A172 (cell line): ENCODE results near the gene ABCA4. TPM values are rescaled to one million over a fixed set of nuclear protein-coding genes. Genes with fewer than 3 reads are reported as not detected.

Source experiments
- DNase-seq: peaks from one replicate; pipeline ENCODE4 v3.0.0-alpha.2; 2015; ENCODE audit warnings: low spot score
- total RNA-seq: library from RNA; depleted of rRNA; stranded (reverse); fragments of >200 nt; shearing (Covaris generic); gene quantifications from 2 replicates; pipeline ENCODE4 v1.2.3, GENCODE V29; 2014

The ABCA4 gene
- total RNA-seq, 1 experiment from 2014 or later: not detected

DNA sequence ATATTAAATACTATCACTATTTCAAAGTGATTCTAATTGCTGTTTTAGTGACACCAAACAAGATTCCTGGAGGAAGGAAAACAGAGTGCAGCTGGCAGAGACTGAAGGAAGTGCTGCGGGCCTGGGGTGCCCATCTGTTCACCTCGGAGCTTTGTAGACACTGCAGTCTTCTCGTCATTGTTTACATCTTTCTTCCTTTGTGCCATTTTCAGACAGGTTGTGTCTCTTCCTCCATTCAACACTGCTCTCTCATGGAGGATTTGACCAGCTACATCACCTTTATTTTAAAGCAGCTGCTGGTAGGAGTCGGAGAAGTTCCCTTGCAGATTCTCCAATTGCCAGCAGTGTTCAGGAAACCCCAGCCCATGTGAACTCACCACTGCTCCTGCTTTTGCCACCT, 37.3 kb downstream of the ABCA4 start:
- no peak for DNase-seq

DNA sequence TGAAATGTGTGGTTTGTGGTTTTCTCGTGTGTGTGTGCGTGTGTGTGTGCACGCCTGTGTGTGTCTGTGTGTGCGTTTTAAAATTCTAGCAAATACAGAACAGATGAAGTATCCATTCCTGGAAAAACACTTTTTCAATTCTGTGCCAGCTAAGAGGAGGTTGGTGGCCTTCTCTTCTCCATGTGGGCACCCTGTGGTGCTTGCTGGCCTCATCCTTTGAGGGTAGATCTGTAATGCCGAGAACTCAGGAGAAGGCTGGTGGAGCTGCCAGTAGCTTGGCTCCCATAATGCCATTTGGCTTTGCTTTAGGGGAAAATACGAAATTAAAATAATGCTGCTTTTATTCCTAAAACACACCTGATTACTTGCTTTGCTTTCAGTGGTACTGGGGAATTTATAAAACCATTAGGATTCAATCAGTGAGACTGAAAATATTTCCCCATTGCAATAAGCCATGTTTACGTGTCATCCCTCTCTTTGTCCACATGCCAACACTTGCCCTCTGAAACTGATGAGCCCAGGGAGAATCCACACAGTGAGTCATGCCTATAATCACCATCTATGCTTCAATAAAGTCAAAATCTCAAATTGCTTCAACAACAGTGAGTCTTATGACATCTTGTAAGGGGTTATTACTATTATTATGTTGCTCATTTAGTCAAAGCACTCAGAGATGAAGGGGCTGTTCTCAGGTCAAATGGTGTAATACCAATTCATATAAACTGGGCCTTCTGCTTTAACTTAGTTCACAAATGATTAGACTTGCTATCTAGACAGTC, 39.2 kb downstream of the ABCA4 start:
- DNase-seq: peak; percentile 46

DNA sequence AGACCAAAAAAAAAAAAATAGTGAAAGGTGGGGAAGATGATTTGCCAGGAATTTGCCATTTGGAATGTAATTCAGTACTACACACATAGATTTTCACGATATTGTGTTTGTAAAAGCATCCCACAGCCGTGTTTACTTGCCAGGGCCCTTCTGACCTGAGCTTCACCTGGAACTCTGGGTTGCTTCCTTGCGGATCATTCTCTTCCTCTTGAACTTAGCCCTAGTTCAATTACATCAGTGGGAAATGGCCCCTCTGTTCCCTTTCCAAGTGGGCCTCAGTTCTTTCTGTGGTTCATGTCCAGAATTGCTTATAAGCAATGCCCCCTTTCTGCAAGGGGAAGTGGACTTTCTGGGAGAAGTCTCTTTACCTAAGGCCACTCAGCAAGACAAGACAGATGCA, 41.0 kb downstream of the ABCA4 start:
- no peak for DNase-seq

DNA sequence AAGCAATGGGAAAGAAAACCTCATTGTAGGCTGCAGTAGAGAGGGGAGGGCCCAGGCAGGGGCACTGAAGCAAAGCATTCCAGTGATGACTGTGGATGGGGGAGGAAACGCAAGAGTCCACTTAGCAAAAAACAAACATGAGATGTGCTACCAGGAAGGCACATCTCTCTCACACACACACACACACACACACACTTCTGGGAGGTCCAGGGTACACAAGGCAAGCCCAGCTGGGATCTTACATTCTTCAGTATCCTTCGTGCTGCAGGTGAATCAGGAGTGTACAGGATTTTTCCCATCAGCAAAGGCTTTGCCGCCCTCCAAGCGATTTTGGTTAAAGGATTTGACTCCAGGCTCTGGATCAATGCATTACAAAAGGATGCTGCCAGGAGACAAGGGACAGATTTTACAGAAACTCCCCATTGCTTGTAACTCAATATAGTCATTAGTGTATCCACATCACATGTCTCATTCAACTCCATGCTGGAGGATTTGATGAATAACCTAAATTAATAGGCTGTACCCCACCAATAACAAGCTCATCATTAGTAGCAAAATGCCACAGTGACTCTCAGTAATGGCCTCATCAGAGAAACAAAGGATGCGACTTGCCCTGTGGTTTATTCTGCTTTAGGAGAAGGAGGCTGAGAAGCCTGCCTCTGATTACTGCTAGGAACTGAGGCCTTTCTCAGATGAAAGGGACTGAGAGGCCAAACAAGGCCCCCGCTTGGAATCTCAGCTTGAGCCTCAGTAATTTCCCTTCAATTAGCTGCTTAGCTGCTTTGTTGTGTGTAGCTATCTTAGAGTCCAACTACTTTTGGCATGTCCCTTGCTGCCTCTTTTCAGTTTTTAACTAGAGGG, 41.6 kb downstream of the ABCA4 start:
- no peak for DNase-seq

DNA sequence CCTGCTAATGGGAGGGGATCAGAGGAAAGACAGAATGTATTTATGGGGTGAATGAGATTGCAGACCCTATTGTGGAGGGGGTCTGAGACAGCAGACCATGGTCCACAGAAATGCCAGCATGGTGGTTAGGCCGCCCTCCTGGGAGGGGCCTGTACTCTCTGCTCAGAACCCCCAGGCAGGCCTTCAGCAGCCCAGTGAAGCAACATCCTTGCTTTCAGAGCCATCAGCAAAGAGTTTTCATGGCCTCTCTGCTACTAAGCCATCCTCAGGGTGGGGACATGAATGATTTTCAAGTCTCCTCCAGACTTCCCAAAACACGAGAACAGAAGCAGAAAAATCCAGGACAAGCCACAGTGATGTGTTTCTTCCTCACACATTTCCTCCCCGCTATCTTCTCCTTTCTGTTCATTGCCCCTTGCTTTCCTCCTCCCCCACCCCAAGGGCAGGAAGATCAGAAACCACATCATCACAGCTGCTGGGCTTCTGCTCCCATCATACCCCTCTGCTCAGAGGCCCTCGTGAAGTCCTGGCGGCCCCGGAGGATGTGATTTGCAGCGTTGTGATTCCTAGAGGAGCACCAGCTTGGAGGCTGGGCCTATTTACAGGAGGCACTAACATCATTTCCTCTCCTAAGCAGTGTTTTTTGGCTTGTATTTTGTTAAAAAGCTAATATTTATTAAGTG, 48.0 kb downstream of the ABCA4 start:
- DNase-seq: no peak

DNA sequence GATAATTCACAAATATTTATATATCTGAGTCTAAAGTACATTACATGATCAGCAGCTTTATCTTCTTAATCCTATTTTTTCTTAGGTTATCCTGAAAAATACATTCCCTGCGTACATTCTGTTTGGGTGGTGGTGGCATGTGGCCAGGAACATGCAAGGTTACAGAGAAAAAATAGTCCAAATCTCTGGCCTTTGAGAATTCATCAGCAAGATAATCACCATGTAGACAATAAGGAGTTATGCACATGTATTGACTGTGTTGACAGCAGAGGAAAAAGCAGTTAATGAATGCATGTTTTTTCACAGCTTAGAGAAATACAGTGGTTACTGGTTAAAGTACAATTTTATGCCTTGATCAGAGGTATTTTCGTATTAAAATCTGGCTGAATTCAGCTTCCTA, 49.0 kb downstream of the ABCA4 start:
- DNase-seq: no peak

DNA sequence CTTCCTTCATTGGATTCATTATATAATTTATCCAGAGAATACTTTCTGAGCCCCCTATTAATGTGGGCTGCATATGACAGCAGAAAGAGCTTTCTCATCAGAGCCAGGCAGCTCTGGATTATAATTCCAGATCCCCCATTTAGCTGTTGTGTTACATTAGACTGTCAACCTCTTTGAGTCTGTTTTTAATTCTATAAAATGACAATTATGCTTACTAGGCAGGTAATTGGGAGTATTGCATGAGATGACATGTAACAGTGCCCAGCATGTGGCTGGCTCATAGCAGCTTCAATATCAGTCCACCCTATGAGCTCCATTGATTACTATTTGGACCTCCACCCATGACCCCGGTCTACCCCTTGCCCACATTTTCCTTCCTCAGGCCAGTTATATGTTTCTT, 49.6 kb downstream of the ABCA4 start:
- DNase-seq: no peak

DNA sequence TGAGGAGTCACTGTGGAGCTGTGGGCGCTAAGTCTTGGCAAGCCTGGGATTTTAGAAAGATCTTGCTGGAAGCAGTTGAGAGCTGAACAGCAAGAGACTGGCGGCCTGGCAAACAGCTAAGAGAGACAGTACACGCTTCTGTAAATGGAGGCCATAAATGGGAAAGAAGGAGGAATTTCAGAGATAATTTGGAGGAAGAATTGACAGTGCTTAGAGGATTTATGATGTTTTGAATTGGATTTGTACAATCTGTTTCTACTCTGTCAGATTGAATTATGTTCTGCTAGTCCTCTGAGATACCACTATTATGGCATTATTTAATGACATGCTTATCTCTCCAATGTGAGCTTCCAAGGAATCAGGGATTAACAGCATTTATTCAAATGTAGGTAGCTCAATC, 50.1 kb downstream of the ABCA4 start:
- no peak for DNase-seq

DNA sequence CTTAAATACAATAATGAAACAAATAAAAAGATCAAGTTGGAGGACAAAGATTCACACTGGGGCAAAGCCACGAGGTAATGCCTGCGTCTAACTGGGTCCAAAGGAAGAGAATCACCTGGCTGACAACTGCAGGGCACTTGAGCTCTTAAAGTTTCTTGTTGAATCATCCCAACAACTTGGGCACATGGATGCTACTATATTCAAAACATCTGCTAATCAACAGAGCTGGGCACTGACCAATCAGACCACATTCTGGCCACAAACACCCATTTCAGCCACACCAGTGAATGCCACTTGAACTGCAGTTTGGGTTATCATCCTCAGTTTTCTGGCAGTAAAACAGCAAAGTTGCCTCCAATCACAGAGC, 51.0 kb downstream of the ABCA4 start:
- peak; percentile 82 for DNase-seq

DNA sequence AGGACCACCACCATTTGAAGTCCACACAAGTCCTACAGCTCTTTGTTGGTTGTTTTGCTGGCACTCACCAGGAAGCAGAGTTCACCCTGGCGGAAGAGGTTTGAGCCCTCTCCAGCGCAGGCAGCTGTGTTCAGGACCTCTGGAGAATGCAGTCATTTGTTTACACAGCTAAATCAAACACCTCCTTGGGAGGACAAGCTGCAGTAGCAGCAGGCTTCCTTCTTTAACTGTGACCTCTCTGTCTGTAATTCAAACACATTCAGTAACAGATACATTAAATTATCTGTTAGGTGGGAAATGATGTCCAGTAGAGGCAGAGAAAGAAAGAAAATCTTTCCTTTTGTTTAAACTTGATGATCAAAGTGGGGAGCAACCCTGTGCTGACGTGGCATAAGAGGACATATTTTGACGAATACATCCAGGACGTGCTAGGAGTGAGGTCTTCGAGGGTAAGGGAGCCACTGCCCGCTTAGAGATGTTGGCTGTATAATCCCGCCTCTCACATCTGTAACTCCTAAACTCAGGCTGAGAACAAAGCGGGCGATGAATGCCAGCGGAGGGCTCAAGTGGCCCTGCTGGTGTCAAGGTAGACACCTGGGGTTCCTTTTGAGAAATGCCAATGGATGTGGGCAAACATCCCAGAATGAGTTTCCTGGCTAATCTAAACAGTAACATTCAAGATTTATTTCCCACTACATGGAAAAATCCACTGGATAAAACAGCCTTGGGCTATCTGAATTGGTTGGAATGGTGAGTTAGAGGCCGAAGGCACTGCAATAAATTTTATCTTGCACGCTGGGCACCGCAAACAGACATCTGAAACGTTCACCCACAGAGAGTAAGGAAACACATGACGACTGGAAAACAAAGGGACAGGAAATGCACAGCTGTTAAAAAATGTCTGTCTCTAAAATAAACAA, 51.7 kb downstream of the ABCA4 start:
- peak; percentile 92 for DNase-seq

DNA sequence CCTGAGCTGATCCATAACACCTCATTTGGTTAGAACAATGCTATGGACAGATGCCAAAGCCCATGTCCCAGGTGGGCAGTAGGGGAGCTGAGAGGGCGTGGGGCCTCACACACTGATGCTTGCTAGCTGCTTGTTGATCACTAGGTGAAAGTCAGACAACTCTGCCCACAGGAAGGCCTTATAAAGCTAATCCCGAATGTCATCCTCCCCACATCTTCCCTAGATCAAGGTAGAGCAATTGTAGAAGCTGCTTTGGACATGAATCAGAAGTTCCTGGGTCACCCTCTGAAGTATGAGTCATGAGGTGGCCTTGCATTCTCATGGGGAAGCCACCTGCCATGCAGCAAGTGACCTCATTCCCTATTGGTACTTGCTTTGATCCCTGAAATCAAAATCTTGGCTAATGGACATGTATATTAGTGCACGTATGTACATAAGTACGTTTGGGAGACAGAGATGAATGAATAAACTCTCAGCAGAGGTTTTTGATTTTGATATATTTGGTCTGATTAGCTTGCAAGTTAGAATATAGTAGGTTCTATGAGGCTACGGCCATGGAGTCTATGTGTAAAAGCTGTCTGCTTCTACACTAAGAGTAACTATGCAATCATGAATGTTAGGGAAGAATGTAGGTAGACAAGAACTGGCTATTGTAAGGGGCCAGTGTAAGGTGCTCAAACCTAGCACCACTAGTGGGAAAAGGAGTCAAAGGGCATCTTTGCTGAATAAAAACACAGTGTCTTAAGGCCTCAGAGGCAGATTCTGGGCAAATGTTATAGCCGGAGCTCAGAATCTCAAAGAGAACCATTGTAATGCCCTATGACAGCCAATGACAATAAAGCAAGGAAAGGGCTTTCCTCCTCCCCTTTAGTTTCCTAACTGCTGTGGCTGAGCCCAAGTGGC, 52.6 kb downstream of the ABCA4 start:
- DNase-seq: peak; percentile 87

DNA sequence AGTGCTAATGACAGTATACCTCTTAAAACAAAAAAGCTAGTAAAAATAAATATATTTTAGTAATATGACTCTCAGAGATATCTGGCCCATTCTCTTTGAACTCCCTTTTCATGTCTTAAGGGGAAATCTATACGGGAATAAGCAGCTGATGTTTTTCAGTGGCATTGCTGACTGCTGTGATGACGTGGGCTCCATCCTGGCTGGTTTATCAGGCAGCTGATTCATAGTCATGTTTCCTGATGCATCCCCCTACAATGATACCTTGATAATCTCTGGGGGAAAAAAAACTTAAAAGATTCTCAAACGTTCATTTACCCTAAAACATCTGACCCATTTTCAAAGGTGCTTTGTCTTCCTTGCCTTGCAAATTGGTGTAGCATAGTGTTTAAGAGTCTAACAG, 53.8 kb downstream of the ABCA4 start:
- peak; percentile 54 for DNase-seq

DNA sequence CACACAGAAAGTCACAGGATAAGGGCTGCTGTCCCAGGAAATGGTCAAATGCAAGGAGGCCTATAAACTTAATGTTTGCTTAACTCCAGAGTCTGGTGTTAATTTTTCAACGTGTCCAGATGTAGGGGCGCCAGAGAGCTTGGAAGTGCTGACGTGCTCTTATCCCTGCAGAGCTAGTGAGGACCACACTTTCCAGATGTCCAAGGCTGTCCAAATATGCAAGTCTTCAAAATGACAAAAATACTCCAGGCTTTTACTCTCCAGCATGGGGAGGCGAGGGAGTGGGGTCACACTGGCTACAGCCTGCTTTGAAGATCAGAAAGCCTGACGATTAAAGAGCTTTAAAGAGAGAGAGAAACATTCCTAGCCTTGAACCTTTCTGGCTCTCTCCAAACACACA, 57.6 kb downstream of the ABCA4 start:
- DNase-seq: peak; percentile 29

DNA sequence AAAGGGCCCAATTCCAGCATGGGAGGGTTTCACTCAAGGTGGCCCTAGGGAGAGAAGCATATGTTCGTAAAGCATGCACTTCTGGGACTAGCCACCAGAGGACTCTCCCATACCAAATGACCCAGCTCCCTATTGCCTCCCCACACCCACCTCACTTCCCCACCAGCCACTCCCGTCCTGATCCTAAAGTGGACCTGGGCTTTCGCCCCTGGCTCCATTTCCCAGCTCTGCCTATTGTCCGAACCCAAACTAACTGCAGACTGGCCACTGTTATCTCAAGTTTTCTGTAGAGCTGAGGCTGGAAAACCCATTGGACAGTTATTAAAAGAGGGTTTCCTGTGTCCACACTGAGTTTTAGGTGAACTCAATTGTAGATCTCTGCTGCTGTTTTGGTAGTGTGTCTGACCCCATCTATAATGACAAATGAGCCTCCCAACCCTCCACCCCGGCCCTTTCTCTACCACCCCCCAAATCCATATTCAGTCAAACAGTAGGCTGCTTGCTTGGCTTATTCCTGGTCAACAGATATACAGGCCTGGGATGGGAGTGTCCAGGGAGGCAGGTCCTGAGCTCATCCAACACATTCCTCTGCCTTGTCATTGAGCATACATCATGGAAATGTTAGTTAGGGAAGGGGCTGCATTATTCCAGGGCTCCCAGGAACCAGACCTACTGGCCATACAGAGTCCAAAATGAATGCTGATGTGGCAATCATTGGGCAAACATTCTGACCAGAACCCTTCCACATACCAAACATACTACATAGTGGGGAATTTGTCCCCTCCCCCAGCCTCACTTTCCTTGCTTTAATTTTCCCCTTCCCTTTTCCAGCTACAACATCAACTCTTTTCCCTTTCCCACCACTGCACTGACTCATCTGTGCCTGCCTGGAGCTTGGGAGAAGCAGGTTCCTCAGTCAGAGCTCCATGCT, 59.2 kb downstream of the ABCA4 start:
- peak; percentile 75 for DNase-seq

DNA sequence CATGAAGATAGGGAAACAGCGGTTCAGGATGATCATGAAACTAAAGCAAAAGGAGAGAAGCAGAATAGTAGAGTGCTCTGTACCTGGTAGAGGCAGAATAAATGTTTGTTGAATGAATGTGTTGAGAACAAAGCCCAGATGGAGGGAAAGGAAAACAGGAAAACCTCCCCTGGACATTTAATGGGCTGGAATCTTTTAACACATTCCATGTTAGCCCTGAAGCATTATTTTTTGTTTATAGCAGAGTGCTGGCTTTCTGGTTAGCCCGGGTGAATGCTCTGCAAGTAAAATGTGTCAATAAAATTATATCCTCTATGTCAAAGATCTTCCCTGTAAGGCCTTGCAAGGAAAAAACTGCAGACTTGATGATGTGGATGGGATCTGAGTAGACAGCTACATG, 60.2 kb downstream of the ABCA4 start:
- no peak for DNase-seq

DNA sequence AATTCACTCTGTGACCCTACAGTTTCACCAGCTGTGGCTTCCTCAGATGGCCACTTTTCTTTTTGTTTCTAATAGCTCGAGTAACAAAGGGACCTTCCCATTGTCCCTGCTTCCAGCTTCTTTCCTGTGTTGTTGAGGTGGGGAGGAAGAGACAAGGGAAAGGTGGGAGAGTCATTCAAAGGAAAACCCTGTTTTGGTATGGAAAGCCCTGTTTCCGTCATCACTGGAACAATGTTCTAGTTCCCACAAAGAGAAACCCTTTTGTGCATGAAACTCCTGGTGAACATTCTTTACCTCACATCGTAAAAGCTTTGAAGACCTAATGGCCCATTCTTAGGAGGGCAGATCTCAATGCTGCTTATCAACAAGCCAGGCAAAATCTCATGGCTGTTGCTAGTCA, 62.2 kb downstream of the ABCA4 start:
- no peak for DNase-seq

DNA sequence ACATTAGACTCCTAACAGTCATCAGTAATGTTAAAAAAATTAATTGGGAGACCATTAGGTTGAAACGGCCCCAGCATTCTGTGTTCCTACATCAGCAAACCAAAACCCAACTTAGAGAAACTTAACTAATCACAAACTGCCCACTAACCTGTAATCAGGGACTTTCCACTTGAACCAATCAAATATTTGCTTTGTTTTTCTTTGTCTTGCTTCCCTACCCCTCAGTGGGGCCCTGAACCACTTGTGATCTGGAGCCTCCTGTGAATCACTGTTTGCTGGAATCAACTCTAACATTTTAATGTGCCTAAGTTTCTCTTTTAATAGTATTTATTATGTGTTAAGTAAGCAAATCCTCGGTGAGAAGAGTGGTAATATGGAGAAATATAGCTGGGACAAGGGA, 64.0 kb downstream of the ABCA4 start:
- no peak for DNase-seq

DNA sequence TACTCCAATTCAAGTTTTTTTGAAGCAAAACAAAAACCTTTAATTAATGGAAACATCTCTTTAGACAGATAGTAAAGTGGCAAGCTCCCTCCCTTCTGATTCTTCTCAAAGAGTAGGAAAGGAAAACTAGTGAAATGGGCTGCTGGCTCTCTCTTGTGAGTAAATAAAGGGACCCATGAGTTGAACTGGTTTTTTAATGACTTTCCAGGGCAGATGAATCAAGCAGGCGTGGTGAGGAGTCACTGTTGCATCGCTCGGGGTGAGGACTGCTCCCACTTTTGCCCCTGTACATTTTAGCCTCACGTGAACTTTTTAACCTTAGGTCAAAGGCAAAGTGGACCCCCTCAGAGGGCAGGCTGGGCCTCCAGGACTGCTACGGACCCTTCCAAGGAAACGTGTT, 64.8 kb downstream of the ABCA4 start:
- DNase-seq: no peak

DNA sequence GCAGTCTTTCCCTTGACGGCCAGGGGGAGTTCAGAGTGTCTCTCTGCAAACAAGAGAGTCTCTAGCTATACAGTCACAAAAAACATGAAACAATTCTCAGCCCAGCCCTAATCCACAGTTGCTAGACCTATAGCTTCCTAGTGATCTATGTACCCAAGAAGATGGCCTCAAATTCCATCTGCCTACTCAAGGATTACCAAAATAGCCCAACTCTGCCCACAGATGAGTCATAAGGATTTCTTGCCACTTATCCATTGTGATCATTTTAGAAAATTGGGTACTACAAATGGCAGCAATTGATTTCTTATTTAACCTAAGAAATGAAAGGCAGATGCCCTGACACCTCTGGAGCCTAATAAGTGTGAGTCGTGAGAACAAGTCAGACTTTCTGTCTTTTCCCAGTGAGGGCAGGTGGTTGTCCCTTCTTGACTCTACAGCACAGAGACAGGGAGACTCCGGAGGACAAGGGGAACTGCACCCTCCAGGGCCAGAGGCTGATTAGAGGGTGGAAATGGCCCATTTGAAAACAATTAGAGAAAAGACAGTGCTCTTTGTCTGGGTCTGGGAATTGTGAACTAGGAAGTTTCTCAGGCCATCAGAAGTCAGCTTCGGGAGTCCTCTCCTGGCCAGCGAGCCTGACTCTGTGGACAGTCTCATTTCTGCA, 65.4 kb downstream of the ABCA4 start:
- DNase-seq: peak; percentile 36
